MCF 10A (cell line): Measurements from ENCODE around the gene RNF214. TPM values are rescaled to one million over a fixed set of nuclear protein-coding genes. Genes with fewer than 3 reads are reported as not detected.
"Not testable (repeated sequence)": the region's sequence is repeated elsewhere in the genome, so short reads cannot be mapped to it uniquely, and the experiment has no call there.

ENCODE experiments used
- Bru-seq: library from RNA; stranded (reverse); fragments of 400-500 nt; gene quantifications from one replicate; lab custom pipeline; 2021; lab: Mats Ljungman, UMichigan
- BruChase-seq, 2 experiments: library from RNA; stranded (reverse); fragments of 400-500 nt; gene quantifications; one replicate each; lab custom pipeline; 2021; lab: Mats Ljungman, UMichigan
- BruUV-seq: library from RNA; stranded (reverse); fragments of 400-500 nt; replicated peaks from 2 replicates; lab custom pipeline; 2021; lab: Mats Ljungman, UMichigan
- CTCF ChIA-PET: fragments of 300-600 bp; sonication (Branson Sonifier 250); formaldehyde crosslinking; extraction: SDS; loops from one replicate; lab custom pipeline; 2021; ENCODE audit warnings: antibody characterized with exemption, inconsistent platforms; lab: Yijun Ruan, JAX
- POLR2A ChIA-PET: fragments of 300-600, 350-650 bp; sonication (Branson Sonifier 250); formaldehyde crosslinking; extraction: SDS; loops from one replicate; lab custom pipeline; 2020; ENCODE audit warnings: antibody characterized with exemption, inconsistent platforms; lab: Yijun Ruan, JAX
- DNase-seq: peaks from one replicate; pipeline ENCODE4 v3.0.0-alpha.2; 2018; ENCODE audit not compliant: unreplicated experiment
- H3K27ac Mint-ChIP-seq: one replicate; pipeline ENCODE4 v1.8.0; 2022; ENCODE audit warnings: mild to moderate bottlenecking, low read depth, mixed read lengths; ENCODE audit not compliant: unreplicated experiment
- H3K27me3 Mint-ChIP-seq: one replicate; pipeline ENCODE4 v1.8.0; 2022; ENCODE audit warnings: mixed read lengths; ENCODE audit not compliant: insufficient read depth, unreplicated experiment
- H3K36me3 Mint-ChIP-seq: one replicate; pipeline ENCODE4 v1.8.0; 2022; ENCODE audit warnings: mild to moderate bottlenecking, moderate library complexity, mixed read lengths; ENCODE audit not compliant: insufficient read depth, unreplicated experiment
- H3K4me1 Mint-ChIP-seq: one replicate; pipeline ENCODE4 v1.8.0; 2022; ENCODE audit warnings: mixed read lengths; ENCODE audit not compliant: insufficient read depth, unreplicated experiment
- H3K4me3 Mint-ChIP-seq: one replicate; pipeline ENCODE4 v1.8.0; 2022; ENCODE audit warnings: mild to moderate bottlenecking, moderate library complexity, mixed read lengths; ENCODE audit not compliant: unreplicated experiment
- H3K9me3 Mint-ChIP-seq: one replicate; pipeline ENCODE4 v1.8.0; 2022; ENCODE audit warnings: mixed read lengths; ENCODE audit not compliant: unreplicated experiment
- intact Hi-C: fragments of 100-400 bp; cut with micrococcal nuclease; formaldehyde crosslinking; loops from 2 replicates; pipeline ENCODE4 v1.14.1; 2022
- long read RNA-seq: library from polyadenylated mRNA; stranded (forward); transcript quantifications from one replicate; pipeline ENCODE4 v2.0.0, GENCODE V29; 2022
- total RNA-seq: library from RNA; stranded (reverse); gene quantifications from 2 replicates; pipeline ENCODE4 v1.2.3, GENCODE V29; 2022
- TF ChIP-seq, protein P1 (sequence below): fragments of 200-600 bp; IDR thresholded peaks from one replicate; pipeline ENCODE4 v1.8.0; 2022; ENCODE audit warnings: antibody characterized with exemption, mild to moderate bottlenecking; ENCODE audit not compliant: unreplicated experiment

Gene RNF214
- 23.3 TPM in 2 replicates for total RNA-seq
- Bru-seq, nascent RNA, result percentile 70 among the genes with signal in this experiment
- BruChase-seq, experiment 1, labeled RNA remaining after a 6-hour chase, result percentile 74 among the genes with signal in this experiment
- percentile 73 among the genes with signal in this experiment for BruChase-seq, experiment 2, labeled RNA remaining after a 2-hour chase
- long read RNA-seq, transcript RNF214-201 (15 exons, 2,755 nt), result major isoform, 11 of 27 reads
- long read RNA-seq, partial matches to known transcripts, result 6 of 27 reads
- long read RNA-seq, other reads (novel, unspliced or antisense), result 9 of 27 reads

DNA sequence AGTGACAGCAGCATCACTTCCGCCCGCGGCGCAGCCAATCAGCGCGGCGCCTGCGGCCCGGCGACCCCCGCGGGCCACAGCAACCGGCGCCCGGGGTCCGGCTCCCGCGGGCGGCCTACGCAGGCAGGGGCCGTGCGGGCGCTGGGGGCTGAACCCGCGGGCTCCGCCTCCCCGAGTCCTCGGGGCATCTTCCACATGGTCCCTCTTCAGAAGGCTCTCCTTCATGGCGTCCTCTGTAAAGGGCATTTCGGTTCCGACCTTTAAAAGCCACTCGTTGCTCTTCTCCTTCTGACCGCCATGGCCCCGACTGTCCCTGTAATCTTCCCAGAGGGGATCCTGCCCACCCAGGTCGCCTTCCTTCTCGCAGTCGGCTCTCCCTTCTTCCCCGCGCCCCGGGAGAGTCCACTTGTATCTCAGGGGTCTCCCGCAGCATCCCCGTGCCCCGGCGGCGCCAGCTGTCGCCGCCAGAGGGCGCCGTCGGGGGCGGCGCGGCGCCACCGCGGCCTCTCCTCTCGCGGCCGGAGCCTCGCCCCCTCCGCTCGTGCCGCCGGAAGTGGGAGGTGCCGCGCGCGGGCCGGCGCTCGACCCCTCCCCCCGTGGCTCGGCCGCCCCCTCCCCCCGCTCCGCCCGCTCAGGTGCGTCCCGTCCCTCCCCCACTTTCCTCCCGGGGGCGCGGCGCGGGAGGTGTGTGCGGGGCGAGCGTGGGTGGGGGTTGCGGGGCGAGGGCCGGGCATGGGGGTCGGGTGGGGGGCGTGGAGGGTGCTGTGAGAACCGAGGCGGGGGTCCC, at the start of gene RNF214:
Gene RNF214 (plus strand): TSS at position 580 of the 787 bp plus-strand sequence. CDS start 1,602 bp downstream, outside the sequence.
- CTCF ChIA-PET, result interaction anchor here (0.5 to 3.7 kb wide), 10 partner anchors 8 to 422 kb away, joined by 3 to 27 read pairs (median 4); partner anchors contain the start of genes BACE1, CEP164 and SIDT2
- BruUV-seq, result no TSS peak
- intact Hi-C loops, result loop anchor here (2.0 to 10.0 kb wide), 3 partner anchors 85 to 583 kb away; partner anchors contain the start of gene BACE1
- H3K4me1 Mint-ChIP-seq, result peaks cover 26% of the 10 kb centered on the region
- H3K36me3 Mint-ChIP-seq, result peaks cover 17% of the 10 kb centered on the region
- no peaks in the 10 kb centered on the region for H3K27me3 Mint-ChIP-seq
- H3K27ac Mint-ChIP-seq, result peak within 1 kb of the TSS; percentile 90
- POLR2A ChIA-PET, result interaction anchor here (0.6 to 4.8 kb wide), 15 partner anchors 10 to 1035 kb away, joined by 3 to 37 read pairs (median 4); partner anchors contain the start of genes PAFAH1B2 and SIDT2
- H3K9me3 Mint-ChIP-seq, result no peaks in the 10 kb centered on the region
- peak within 1 kb of the TSS; percentile 94 for H3K4me3 Mint-ChIP-seq
- TF ChIP-seq, protein P1, sequence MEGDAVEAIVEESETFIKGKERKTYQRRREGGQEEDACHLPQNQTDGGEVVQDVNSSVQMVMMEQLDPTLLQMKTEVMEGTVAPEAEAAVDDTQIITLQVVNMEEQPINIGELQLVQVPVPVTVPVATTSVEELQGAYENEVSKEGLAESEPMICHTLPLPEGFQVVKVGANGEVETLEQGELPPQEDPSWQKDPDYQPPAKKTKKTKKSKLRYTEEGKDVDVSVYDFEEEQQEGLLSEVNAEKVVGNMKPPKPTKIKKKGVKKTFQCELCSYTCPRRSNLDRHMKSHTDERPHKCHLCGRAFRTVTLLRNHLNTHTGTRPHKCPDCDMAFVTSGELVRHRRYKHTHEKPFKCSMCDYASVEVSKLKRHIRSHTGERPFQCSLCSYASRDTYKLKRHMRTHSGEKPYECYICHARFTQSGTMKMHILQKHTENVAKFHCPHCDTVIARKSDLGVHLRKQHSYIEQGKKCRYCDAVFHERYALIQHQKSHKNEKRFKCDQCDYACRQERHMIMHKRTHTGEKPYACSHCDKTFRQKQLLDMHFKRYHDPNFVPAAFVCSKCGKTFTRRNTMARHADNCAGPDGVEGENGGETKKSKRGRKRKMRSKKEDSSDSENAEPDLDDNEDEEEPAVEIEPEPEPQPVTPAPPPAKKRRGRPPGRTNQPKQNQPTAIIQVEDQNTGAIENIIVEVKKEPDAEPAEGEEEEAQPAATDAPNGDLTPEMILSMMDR, result peak; percentile 94
- DNase-seq, result peak; percentile 68

GRCh38 chr11:117183178-117183577, 49.3 kb upstream of the RNF214 start:
- H3K27me3 Mint-ChIP-seq, BruUV-seq, POLR2A ChIA-PET, H3K27ac Mint-ChIP-seq, intact Hi-C loops, H3K9me3 Mint-ChIP-seq, DNase-seq, H3K4me3 Mint-ChIP-seq: not testable (repeated sequence)
- H3K36me3 Mint-ChIP-seq, result peaks cover 16% of the 10 kb centered on the region
- CTCF ChIA-PET, result interaction anchor here (2.2 kb wide), 1 partner anchor 43 kb away, joined by 10 read pairs; no protein-coding TSS in a partner anchor
- peaks cover 11% of the 10 kb centered on the region for H3K4me1 Mint-ChIP-seq

- Mint-ChIP-seq H3K27me3 (no peaks in the 10 kb centered on the region), H3K4me3 (no peak overlapping the region), H3K4me1 (peaks cover 11% of the 10 kb centered on the region), H3K27ac (no peak overlapping the region), H3K36me3 (peaks cover 22% of the 10 kb centered on the region), H3K9me3 (no peaks in the 10 kb centered on the region)
- no peak for DNase-seq
- CTCF ChIA-PET, result interaction anchor here (2.2 kb wide), 1 partner anchor 43 kb away, joined by 10 read pairs; no protein-coding TSS in a partner anchor
- TF ChIP-seq, protein P1, result no peak
- intact Hi-C loops, result no loop called here
- no TSS peak for BruUV-seq
- POLR2A ChIA-PET, result no interaction called here
Measured at GRCh38 chr11:117183724-117184349, 48.6 kb upstream of the RNF214 start.

DNA sequence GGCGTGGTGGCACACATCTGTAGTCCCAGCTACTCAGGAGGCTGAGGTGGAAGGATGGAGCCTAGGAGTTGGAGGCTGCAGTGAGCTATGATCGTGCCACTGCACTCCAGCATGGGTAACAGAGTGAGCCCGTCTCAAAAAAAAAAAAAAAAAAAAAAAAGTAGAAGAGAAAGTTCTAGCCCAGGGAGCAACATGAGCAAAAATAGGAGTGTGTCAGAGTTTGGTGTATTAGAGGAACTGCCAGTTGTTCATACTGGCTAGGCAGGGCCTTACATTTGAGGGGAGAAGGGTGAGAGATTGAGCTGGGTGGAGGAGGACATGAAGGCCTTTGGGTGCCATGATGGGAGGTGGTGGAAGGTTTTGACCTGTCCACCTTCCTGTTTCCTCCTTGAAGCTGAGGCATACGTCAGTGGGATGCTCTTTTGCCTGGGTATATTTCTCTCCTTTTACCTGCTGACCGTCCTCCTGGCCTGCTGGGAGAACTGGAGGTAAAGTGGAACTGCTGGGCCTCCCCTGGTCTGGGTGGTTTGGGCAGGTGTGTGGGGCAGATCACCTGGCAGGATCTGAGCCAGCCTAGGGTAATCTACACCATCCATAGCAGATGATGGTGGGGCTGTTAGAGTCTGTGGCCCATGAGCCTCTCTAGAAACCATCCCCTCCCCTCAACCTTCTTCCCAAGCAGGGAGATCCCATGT, 46.6 kb upstream of the RNF214 start:
- peaks cover 33% of the 10 kb centered on the region for H3K36me3 Mint-ChIP-seq
- CTCF ChIA-PET, result interaction anchor here (0.7 kb wide), 1 partner anchor 11 kb away, joined by 4 read pairs; no protein-coding TSS in a partner anchor

More for the DNA sequence above, 46.6 kb upstream of the RNF214 start:
- POLR2A ChIA-PET, result interaction anchor here (0.9 kb wide), 1 partner anchor 39 kb away, joined by 3 read pairs; no protein-coding TSS in a partner anchor
- no peaks in the 10 kb centered on the region for H3K9me3 Mint-ChIP-seq
- H3K27me3 Mint-ChIP-seq, result no peaks in the 10 kb centered on the region
- no peak overlapping the region for H3K4me3 Mint-ChIP-seq
- TF ChIP-seq, protein P1, result no peak
- DNase-seq, result no peak
- no peaks in the 10 kb centered on the region for H3K4me1 Mint-ChIP-seq
- no peak overlapping the region for H3K27ac Mint-ChIP-seq
- BruUV-seq, result no TSS peak
- intact Hi-C loops, result no loop called here
